ENCODE measurements around the gene LRP11.
"Not testable (repeated sequence)": the region's sequence is repeated elsewhere in the genome, so short reads cannot be mapped to it uniquely, and the experiment has no call there.

The LRP11 gene, protein sequence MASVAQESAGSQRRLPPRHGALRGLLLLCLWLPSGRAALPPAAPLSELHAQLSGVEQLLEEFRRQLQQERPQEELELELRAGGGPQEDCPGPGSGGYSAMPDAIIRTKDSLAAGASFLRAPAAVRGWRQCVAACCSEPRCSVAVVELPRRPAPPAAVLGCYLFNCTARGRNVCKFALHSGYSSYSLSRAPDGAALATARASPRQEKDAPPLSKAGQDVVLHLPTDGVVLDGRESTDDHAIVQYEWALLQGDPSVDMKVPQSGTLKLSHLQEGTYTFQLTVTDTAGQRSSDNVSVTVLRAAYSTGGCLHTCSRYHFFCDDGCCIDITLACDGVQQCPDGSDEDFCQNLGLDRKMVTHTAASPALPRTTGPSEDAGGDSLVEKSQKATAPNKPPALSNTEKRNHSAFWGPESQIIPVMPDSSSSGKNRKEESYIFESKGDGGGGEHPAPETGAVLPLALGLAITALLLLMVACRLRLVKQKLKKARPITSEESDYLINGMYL

DNA sequence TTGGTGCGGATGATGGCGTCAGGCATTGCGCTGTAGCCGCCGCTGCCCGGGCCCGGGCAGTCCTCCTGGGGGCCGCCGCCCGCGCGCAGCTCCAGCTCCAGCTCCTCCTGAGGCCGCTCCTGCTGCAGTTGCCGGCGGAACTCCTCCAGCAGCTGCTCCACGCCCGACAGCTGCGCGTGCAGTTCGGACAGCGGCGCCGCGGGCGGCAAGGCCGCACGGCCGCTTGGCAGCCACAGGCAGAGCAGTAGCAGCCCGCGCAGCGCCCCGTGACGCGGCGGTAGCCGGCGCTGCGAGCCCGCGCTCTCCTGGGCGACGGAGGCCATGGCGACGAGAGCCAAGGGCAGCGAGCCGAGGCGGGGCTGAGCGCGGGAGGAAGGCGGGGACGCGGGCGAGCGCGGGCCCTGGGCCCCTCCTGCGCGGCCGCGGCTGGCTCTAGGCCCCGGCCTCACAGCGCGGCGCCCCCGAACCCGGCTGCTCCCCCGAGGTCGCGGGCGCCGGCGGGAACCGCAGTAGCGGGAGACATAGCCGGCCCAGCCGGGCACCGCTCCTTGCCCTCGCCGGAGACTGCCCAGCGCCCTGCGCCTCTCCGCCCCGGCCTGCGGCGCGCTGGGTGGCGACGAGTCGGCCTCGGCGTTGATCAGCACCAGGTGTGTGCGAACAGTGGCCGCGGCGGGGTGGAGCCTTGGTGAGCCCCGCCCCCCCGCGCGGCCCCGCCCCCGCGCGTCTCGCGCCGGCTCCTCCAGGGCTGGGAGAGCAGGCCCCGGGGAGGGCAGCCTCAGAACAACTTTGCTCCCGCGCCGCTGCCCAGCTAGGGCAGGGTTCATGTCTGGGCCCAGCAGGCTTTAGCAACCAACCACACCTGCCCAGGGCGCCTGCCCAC, at the start of gene LRP11:
Gene LRP11 (minus strand): TSS at position 662 of the 880 bp plus-strand sequence. CDS start 339 bp downstream, at position 323.
- DNase-seq (ENCODE audit: low spot score): peak; percentile 96
- in situ Hi-C loops (cut with MboI; ENCODE audit: low pct_unique_long_range_greater_than_20kb, low sequenced_read_pairs, unreplicated experiment): no loop called here

DNA sequence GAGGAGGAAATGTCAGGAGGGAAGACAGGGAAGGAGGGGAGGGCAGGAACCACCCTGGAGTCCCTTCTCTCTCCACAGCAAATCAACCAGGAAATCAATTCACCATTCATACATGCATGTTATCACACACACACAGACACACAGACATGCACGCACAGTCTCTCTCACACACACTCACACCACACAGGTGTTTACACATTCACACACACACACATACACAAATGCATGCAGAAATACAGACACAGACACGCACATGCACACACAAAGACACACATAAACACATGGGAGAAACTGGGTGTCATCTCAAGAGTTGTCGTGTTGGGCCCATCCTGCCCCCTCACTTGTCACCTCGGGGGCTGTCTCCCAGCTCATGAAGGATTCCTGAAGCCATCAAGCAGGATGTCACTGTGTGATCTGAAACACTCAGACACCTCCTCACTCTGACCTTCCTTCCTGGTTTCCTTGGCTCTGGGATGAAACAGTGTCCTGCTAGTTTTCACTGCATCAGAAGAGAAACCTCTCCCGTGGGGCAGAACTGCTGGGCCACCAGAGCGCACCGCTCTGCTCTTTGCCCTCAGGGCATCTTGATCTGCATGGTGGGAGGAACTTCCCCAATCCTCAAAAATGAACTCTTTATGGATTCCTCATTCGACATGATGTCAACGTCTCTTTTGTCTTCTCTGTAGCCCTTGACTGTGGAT, 49.5 kb upstream of the LRP11 start:
- TF ChIP-seq, protein P1, sequence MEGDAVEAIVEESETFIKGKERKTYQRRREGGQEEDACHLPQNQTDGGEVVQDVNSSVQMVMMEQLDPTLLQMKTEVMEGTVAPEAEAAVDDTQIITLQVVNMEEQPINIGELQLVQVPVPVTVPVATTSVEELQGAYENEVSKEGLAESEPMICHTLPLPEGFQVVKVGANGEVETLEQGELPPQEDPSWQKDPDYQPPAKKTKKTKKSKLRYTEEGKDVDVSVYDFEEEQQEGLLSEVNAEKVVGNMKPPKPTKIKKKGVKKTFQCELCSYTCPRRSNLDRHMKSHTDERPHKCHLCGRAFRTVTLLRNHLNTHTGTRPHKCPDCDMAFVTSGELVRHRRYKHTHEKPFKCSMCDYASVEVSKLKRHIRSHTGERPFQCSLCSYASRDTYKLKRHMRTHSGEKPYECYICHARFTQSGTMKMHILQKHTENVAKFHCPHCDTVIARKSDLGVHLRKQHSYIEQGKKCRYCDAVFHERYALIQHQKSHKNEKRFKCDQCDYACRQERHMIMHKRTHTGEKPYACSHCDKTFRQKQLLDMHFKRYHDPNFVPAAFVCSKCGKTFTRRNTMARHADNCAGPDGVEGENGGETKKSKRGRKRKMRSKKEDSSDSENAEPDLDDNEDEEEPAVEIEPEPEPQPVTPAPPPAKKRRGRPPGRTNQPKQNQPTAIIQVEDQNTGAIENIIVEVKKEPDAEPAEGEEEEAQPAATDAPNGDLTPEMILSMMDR (IDR thresholded peaks at IDR 0.05; ENCODE audit: extremely low read depth, insufficient read depth, missing control alignments): no peak
- DNase-seq (ENCODE audit: low spot score): no peak
- in situ Hi-C loops (cut with MboI; ENCODE audit: low pct_unique_long_range_greater_than_20kb, low sequenced_read_pairs, unreplicated experiment): no loop called here

More for the DNA sequence above, at the start of gene LRP11:
- TF ChIP-seq, protein P1 (IDR thresholded peaks at IDR 0.05; ENCODE audit: extremely low read depth, insufficient read depth, missing control alignments): no peak

DNA sequence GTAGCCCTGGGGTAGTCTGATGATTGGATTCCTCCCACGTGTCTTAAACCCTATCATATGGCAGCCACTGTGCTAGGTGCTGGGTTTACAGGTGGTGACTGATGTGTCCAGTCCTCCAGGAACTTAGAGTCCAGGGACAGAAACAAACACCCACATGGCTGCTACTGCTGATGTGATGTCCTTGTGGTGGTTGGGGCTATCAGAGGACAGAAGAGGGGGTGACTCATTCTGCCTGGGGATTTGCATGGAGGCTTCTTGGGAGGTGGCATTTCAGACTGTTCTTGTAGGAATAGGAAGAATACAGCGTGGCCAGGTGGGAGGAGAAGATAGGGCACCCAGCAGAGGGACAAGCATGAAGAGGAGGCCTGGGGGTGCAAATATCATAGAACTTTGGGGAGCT, 48.9 kb upstream of the LRP11 start:
- DNase-seq (ENCODE audit: low spot score): no peak
- in situ Hi-C loops (cut with MboI; ENCODE audit: low pct_unique_long_range_greater_than_20kb, low sequenced_read_pairs, unreplicated experiment): no loop called here
- TF ChIP-seq, protein P1 (IDR thresholded peaks at IDR 0.05; ENCODE audit: extremely low read depth, insufficient read depth, missing control alignments): no peak

DNA sequence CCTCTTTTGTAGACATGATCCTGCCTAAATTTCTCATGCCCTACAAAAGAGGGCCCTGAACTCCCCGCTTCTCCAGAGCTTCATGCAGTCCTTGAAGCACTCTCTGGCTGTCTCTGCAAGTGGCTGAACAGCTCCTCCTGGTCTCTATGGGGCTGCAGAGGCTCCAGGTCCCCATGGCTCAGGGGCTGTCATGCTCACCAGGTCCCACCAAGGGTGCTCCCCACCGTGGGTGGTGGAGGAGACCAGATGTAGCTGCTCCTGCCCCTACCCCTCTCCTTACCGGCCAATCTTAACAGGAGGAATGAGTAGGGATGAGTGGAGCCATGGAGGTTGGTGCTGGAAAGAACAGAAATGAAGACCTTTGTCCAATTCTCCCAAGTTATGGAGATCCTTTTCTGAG, 48.5 kb upstream of the LRP11 start:
- in situ Hi-C loops (cut with MboI; ENCODE audit: low pct_unique_long_range_greater_than_20kb, low sequenced_read_pairs, unreplicated experiment); DNase-seq (ENCODE audit: low spot score): not testable (repeated sequence)

DNA sequence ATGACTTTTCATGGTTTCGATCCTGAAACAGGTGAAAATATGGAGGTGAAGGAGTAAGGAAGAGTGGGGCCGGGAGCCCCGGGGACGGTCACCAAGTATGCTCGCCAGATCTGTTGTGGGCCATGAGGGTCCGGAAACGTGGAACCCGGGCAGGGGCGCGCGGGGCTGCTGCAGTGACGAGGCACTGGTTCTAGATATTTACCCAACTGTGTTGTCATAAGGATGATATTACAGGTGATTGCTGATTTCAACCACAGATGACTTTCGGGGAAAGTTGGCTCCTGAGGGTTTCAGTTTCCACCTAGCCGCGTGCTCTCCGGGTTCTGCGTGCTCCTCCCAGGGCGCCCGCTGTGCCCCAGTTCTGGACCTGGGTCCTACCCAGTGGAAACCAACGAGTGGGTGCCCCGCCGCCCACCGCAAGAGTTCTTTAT, 46.6 kb upstream of the LRP11 start:
- in situ Hi-C loops (cut with MboI; ENCODE audit: low pct_unique_long_range_greater_than_20kb, low sequenced_read_pairs, unreplicated experiment): no loop called here
- TF ChIP-seq, protein P1 (IDR thresholded peaks at IDR 0.05; ENCODE audit: extremely low read depth, insufficient read depth, missing control alignments): no peak
- DNase-seq (ENCODE audit: low spot score): no peak

DNA sequence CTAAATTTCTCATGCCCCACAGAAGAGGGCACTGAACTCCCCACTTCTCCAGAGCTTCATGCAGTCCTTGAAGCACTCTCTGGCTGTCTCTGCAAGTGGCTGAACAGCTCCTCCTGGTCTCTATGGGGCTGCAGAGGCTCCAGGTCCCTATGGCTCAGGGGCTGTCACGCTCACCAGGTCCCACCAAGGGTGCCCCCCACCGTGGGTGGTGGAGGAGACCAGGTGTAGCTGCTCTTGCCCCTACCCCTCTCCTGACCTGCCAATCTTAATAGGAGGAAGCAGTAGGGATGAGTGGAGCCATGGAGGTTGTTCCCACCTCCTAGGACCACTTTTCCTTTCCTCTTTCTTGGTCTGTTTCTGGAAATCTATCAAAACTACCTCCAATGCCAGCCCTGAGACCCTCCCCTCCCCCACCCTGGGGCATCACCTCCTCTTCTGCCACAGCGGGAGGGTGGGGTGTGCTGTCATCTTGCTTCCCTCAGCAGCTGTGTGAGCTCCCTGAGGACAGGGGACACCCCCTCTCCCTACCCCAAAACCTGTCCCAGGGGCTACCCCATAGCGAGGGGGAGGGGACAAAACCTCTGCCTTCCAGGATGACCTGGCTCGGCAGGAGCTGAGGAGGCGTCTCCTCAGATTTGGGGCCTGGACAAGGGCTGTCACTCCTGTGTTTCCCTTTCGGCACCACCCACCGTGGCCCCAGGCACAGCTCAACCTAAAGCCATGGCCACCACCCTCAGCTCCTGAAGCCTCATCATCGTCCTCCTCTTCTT, 45.7 kb upstream of the LRP11 start:
- TF ChIP-seq, protein P1 (IDR thresholded peaks at IDR 0.05; ENCODE audit: extremely low read depth, insufficient read depth, missing control alignments): no peak
- DNase-seq (ENCODE audit: low spot score): no peak
- in situ Hi-C loops (cut with MboI; ENCODE audit: low pct_unique_long_range_greater_than_20kb, low sequenced_read_pairs, unreplicated experiment): no loop called here

DNA sequence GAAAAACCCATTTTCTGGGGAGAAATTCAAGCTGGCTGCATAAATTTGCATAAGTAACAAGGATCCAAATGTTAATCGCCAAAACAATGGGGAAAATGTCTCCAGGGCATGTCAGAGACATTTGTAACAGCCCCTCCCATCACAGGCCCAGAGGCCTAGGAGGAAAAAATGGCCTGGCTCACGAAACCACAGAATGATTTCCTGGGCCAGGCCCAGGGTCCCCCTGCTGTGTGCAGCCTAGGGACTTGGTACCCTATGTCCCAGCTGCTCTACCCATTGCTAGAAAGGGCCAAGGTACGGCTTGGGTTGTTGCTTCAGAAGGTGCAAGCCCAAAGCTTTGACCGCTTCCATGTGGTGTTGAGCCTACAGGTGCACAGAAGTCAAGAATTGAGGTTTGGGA, 44.3 kb upstream of the LRP11 start:
- in situ Hi-C loops (cut with MboI; ENCODE audit: low pct_unique_long_range_greater_than_20kb, low sequenced_read_pairs, unreplicated experiment); DNase-seq (ENCODE audit: low spot score): not testable (repeated sequence)

Measured in GM13977 (cell line).